ENCODE data around the gene NPHP4.

- TF ChIP-seq ZFP3 (CRISPR knock-in tag; IDR thresholded peaks at IDR 0.05), result no peak
- no peak for TF ChIP-seq BACH2 (CRISPR knock-in tag; IDR thresholded peaks at IDR 0.05; ENCODE audit: borderline replicate concordance)
- TF ChIP-seq, protein P1, sequence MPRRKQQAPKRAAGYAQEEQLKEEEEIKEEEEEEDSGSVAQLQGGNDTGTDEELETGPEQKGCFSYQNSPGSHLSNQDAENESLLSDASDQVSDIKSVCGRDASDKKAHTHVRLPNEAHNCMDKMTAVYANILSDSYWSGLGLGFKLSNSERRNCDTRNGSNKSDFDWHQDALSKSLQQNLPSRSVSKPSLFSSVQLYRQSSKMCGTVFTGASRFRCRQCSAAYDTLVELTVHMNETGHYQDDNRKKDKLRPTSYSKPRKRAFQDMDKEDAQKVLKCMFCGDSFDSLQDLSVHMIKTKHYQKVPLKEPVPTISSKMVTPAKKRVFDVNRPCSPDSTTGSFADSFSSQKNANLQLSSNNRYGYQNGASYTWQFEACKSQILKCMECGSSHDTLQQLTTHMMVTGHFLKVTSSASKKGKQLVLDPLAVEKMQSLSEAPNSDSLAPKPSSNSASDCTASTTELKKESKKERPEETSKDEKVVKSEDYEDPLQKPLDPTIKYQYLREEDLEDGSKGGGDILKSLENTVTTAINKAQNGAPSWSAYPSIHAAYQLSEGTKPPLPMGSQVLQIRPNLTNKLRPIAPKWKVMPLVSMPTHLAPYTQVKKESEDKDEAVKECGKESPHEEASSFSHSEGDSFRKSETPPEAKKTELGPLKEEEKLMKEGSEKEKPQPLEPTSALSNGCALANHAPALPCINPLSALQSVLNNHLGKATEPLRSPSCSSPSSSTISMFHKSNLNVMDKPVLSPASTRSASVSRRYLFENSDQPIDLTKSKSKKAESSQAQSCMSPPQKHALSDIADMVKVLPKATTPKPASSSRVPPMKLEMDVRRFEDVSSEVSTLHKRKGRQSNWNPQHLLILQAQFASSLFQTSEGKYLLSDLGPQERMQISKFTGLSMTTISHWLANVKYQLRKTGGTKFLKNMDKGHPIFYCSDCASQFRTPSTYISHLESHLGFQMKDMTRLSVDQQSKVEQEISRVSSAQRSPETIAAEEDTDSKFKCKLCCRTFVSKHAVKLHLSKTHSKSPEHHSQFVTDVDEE (CRISPR knock-in tag; IDR thresholded peaks at IDR 0.05), result no peak
- no peak for TF ChIP-seq ZC3H10 (CRISPR knock-in tag; IDR thresholded peaks at IDR 0.05)
Measured at GRCh38 chr1:5849550-5849949, 142.7 kb downstream of the NPHP4 start.
